SU-DHL-6 (cell line): ENCODE data around the gene AARS2.

ENCODE experiments used
- H2AFZ ChIP-seq: fragments of 200-600 bp; sonication (generic); 2 replicates; pipeline ENCODE4 v1.6.1; 2014; ENCODE audit warnings: low read depth, mild to moderate bottlenecking, moderate library complexity, mixed read lengths, antibody characterized with exemption, low read length; ENCODE audit not compliant: severe bottlenecking
- H3F3A ChIP-seq: fragments of 200-600 bp; shearing (Covaris generic); 2 replicates; pipeline ENCODE4 v1.6.0; 2016; ENCODE audit warnings: antibody characterized with exemption, mild to moderate bottlenecking; ENCODE audit not compliant: insufficient read depth
- H3K27ac ChIP-seq: fragments of 200-600 bp; sonication (generic); 2 replicates; pipeline ENCODE4 v1.5.1; 2016; ENCODE audit warnings: low read depth, mild to moderate bottlenecking, low read length, moderate library complexity, mixed read lengths
- H3K27me3 ChIP-seq: fragments of 200-600 bp; sonication (generic), shearing (Covaris generic); 2 replicates; pipeline ENCODE4 v1.6.0; 2014; ENCODE audit warnings: mild to moderate bottlenecking, low read length
- H3K36me3 ChIP-seq: fragments of 200-600 bp; sonication (generic); 2 replicates; pipeline ENCODE4 v1.6.1; 2014; ENCODE audit warnings: mild to moderate bottlenecking, low read length, mixed read lengths
- H3K4me2 ChIP-seq: fragments of 300-600, 200-600 bp; shearing (Covaris generic), sonication (generic); 2 replicates; pipeline ENCODE4 v1.6.0; 2014; ENCODE audit warnings: low read length, low read depth, mild to moderate bottlenecking; ENCODE audit not compliant: poor library complexity, severe bottlenecking
- H3K4me3 ChIP-seq: fragments of 200-600 bp; sonication (generic); 2 replicates; pipeline ENCODE4 v1.5.1; 2014; ENCODE audit warnings: antibody characterized with exemption, low read length, mild to moderate bottlenecking, mixed read lengths; ENCODE audit not compliant: insufficient read depth, poor library complexity, severe bottlenecking
- H3K79me2 ChIP-seq: fragments of 200-600 bp; sonication (generic); 2 replicates; pipeline ENCODE4 v1.6.1; 2014; ENCODE audit warnings: mild to moderate bottlenecking, low read length, moderate library complexity; ENCODE audit not compliant: insufficient read depth
- H3K9ac ChIP-seq: fragments of 200-600 bp; sonication (generic); 2 replicates; pipeline ENCODE4 v1.7.0; 2014; ENCODE audit warnings: mild to moderate bottlenecking, low read length
- H3K9me2 ChIP-seq: fragments of 200-600 bp; sonication (generic); replicated peaks from 2 replicates; pipeline ENCODE4 v1.6.1; 2014; ENCODE audit warnings: low read length; ENCODE audit not compliant: insufficient read depth
- H3K9me3 ChIP-seq: fragments of 200-600 bp; sonication (generic); 2 replicates; pipeline ENCODE4 v1.6.1; 2014; ENCODE audit warnings: low read length, mixed read lengths; ENCODE audit not compliant: insufficient read depth
- H4K20me1 ChIP-seq: fragments of 200-600 bp; sonication (generic); 2 replicates; pipeline ENCODE4 v1.6.1; 2014; ENCODE audit warnings: low read depth, mild to moderate bottlenecking, antibody characterized with exemption, low read length, moderate library complexity, mixed read lengths
- EZH2phosphoT487 ChIP-seq: fragments of 200-600 bp; sonication (generic), shearing (Covaris generic); conservative IDR thresholded peaks from 2 replicates; pipeline ENCODE4 v1.6.1; 2018; ENCODE audit warnings: mild to moderate bottlenecking, antibody characterized with exemption, low read length, moderate library complexity, mixed read lengths
- TF ChIP-seq, protein P1 (sequence below): fragments of 200-600 bp; sonication (generic); IDR thresholded peaks from one replicate; pipeline ENCODE4 v1.5.1; 2017; ENCODE audit warnings: antibody characterized with exemption, mild to moderate bottlenecking, low read length, moderate library complexity; ENCODE audit not compliant: insufficient read depth, poor library complexity, severe bottlenecking

Gene AARS2

DNA sequence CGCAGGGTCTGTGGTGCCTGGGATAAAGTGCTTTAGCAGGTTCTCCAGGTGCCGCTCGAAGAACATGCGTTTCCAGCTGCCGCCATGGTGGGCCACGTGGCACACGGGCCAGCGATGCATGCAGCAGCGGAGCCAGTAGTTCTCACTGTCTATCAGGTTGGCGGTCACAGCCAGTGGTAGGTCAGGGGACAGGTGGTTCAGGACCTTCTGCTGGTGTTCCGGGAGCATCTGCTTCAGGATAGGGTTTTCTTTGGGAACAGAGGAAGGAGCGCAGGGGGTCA, 26.9 kb downstream of the AARS2 start:
- Histone ChIP-seq H3K9me2 (no peaks in the 10 kb centered on the region), H3K4me2 (no peak overlapping the region), H3F3A (no peaks in the 10 kb centered on the region), H3K4me3 (no peak overlapping the region), H3K9me3 (no peaks in the 10 kb centered on the region), H3K27me3 (peaks cover 6% of the 10 kb centered on the region; the same call in 1 of the 2 replicates), H3K36me3 (no peaks in the 10 kb centered on the region), H3K79me2 (no peaks in the 10 kb centered on the region), H4K20me1 (no peaks in the 10 kb centered on the region), H3K9ac (no peak overlapping the region), H2AFZ (no peak overlapping the region), H3K27ac (no peak overlapping the region)
- no peak for TF ChIP-seq EZH2phosphoT487
- TF ChIP-seq, protein P1, sequence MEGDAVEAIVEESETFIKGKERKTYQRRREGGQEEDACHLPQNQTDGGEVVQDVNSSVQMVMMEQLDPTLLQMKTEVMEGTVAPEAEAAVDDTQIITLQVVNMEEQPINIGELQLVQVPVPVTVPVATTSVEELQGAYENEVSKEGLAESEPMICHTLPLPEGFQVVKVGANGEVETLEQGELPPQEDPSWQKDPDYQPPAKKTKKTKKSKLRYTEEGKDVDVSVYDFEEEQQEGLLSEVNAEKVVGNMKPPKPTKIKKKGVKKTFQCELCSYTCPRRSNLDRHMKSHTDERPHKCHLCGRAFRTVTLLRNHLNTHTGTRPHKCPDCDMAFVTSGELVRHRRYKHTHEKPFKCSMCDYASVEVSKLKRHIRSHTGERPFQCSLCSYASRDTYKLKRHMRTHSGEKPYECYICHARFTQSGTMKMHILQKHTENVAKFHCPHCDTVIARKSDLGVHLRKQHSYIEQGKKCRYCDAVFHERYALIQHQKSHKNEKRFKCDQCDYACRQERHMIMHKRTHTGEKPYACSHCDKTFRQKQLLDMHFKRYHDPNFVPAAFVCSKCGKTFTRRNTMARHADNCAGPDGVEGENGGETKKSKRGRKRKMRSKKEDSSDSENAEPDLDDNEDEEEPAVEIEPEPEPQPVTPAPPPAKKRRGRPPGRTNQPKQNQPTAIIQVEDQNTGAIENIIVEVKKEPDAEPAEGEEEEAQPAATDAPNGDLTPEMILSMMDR, result no peak

DNA sequence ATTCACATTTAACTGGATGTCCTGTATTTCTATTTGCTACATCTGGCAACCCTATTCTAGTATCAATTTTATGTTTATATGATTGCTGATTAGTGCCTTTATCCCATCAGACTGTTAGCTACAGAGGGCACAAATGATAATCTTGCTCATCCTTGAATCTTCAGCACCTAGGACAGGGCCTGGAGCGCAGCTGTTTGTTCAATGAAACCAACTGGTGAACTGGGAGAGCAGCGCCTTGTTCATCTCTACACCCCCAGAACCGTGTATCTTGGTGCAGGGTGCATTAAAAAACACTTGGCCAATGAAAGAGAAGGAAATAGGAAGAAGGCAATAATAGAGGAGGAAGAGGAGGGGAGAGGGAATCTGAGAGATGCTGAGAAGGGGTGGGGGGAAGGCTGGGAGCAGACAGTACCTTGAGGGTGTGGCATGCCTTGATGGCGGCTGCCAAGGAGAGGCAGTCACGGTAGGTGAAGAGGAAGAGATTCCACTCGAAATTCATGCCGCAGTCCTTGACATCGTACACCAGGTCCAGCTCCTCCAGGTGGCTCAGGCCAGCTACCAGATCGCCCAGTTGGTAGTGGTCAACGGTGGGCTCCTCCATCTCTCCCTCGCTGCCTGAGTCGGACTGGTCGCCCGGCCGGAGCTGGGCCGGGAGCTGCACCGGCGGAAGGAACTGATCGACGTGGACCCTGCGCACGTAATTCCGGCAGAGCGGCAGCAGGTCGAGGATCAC, 27.4 kb downstream of the AARS2 start:
- no peaks in the 10 kb centered on the region for H3K9me3 ChIP-seq
- no peak for TF ChIP-seq EZH2phosphoT487
- TF ChIP-seq, protein P1, result no peak
- H4K20me1 ChIP-seq, result no peaks in the 10 kb centered on the region
- H3K4me2 ChIP-seq, result no peak overlapping the region
- H3K27me3 ChIP-seq, result peaks cover 6% of the 10 kb centered on the region; the same call in 1 of the 2 replicates
- no peaks in the 10 kb centered on the region for H3K9me2 ChIP-seq
- no peak overlapping the region for H3K4me3 ChIP-seq
- no peak overlapping the region for H3K27ac ChIP-seq
- H3F3A ChIP-seq, result no peaks in the 10 kb centered on the region
- no peak overlapping the region for H3K9ac ChIP-seq
- no peak overlapping the region for H2AFZ ChIP-seq
- no peaks in the 10 kb centered on the region for H3K36me3 ChIP-seq
- no peaks in the 10 kb centered on the region for H3K79me2 ChIP-seq

DNA sequence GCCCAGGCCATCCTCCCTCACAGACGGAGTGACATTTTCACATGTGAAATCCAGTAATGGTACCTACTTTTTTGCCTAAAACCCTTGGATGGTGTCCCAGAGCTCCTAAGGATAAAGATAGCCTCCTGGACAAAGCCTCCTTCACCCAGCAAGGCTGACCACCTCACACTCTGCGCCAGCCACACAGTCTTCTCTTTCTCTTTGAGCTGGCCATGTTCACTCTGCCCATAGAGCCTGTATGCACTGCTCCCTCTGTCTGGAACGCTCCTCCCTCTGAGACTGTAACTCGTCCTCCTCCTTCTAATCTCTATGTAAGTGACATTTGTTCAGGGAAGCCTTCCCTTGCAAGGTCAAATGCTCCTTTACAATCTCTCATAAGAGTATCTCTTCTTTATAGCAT, 28.3 kb downstream of the AARS2 start:
- Histone ChIP-seq H2AFZ (no peak overlapping the region), H3K27ac (no peak overlapping the region), H3K9me3 (no peaks in the 10 kb centered on the region), H3K9me2 (no peaks in the 10 kb centered on the region), H3F3A (no peaks in the 10 kb centered on the region), H4K20me1 (no peaks in the 10 kb centered on the region), H3K4me3 (no peak overlapping the region), H3K27me3 (peaks cover 6% of the 10 kb centered on the region; the same call in 1 of the 2 replicates), H3K9ac (no peak overlapping the region), H3K79me2 (no peaks in the 10 kb centered on the region), H3K4me2 (no peak overlapping the region), H3K36me3 (no peaks in the 10 kb centered on the region)
- TF ChIP-seq, protein P1, result no peak
- no peak for TF ChIP-seq EZH2phosphoT487
